COR-L47 (cell line): ENCODE measurements around the gene BICC1.

Source experiments
- DNase-seq: peaks from one replicate; lab custom pipeline; 2025; lab: John Stamatoyannopoulos, UW

BICC1 gene

GRCh38 chr10:58608351-58608750, 95.7 kb downstream of the BICC1 start:
- DNase-seq = no peak

- DNase-seq = no peak
These were observed 96.3 kb downstream of the BICC1 start for GRCh38 chr10:58608826-58609531.

DNA sequence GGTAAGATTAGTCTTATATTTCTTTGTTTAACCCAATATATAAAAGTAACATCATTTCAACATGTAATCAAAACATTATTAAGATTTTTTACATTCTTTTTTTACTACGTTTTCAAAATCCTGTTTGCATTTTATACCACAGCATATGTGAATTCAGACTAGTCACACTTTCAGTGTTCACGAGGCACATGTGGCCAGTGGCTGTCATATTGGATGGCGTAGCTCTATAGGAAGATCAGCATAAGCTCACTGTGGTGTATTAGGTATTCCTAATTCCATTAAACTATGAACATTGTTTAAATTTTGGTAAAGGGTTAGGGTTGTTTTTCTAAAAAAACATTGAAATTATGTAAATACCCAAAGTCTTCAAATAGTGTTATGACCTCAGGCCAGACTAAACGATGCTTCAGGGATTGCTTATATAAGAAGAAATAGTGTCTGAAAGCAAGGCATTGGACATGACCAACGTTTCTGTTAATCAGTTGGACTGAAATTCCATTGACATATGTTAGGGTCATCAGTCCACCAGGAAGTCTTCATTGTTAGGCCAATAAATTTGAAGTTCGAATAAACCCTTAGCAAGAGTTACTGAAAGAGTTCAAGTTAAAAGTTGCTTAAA, 97.0 kb downstream of the BICC1 start:
- DNase-seq = no peak

- DNase-seq = no peak
These were observed 102.7 kb downstream of the BICC1 start for GRCh38 chr10:58615237-58615935.

GRCh38 chr10:58618158-58618676, 105.5 kb downstream of the BICC1 start:
- peak; percentile 12 for DNase-seq

DNA sequence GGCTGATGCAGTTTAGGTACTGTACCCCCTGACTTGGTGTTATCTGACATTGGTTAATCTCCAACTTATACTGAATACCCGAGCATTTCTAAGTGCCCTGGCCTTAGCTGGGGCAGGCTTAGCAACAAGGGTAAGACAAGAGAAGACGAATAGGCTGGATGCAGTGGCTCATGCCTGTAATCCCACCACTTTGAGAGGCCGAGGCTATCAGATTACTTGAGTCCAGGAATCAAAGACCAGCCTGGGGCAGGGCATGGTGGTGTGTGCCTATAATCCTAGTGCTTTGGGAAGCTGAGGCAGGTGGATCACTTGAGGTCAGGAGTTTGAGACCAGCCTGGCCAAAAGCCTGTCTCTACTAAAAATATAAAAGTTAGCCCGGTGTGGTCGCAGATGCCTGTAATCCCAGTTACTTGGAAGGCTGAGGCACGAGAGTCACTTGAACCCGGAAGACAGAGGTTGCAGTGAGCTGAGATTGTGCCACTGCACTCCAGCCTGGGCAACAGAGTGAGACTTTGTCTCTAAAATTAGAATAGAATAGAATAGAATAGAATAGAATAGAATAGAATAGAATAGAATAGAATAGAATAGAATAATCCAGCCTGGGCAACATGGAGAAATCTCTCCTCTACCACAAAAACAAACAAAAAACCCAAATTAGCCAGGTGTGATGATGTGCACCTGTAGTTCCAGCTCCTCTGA, 108.9 kb downstream of the BICC1 start:
- no peak for DNase-seq

- no peak for DNase-seq
These were observed 109.6 kb downstream of the BICC1 start for GRCh38 chr10:58622246-58622645.

DNA sequence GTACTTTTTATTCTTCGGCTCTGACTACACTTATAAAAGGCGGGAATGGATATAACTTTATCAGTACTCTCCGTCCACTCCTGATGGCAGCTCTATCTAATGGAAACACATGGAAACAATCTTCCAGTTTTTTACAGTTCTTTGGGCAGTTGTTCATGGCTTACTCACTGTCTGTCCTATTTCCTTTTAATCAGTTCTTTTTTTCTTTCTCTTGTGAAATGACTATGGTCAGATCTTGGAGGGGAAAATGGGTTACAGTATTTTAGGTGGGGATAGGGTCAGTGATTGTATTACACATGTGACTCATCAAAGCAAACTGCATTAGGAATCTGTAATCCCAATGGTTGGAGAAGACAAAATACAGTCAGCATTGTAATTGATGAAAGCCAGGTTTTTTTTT, 112.4 kb downstream of the BICC1 start:
- DNase-seq = no peak

GRCh38 chr10:58627392-58627791, 114.7 kb downstream of the BICC1 start:
- no peak for DNase-seq

- no peak for DNase-seq
These were observed 119.0 kb downstream of the BICC1 start for GRCh38 chr10:58631715-58632114.

DNA sequence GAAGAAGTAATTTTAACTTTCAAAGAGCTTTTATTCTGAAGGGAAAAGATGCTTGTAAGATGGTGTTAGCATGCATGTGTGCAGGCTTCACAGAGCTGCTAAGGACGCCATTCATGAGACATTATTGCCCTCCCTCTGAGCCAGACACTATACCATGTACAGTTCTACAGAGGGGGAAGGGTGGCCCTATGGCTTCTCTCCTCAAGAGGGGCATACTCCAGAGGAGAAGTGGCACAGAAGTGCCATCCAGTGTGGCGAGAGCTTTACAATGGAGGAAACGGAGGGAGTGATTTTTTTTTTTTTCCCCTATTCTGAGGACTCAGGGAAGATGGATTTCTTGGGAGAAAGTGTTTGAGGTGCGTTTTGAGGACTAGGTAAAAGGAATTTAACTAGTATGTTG, 119.5 kb downstream of the BICC1 start:
- DNase-seq = no peak

DNA sequence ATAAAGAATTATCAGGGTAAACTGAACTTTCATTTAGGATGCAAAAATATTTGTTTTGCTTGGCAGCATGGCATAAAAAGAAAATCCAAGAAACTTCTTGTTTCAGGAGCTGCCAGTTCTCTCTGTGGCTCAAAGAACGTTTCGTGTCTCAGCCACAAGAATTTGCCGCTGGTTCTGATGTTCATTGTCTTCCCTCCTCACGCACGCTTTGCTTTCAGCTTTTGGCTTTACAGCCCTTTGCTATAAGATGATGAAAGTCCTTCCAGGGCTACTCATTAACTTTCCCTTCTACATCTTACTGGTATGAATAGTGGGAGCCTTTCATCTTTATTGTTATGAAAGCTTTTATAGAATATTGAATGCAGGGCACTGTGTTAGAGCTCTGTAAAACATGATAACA, 124.7 kb downstream of the BICC1 start:
- no peak for DNase-seq

- DNase-seq = no peak
These were observed 125.7 kb downstream of the BICC1 start for GRCh38 chr10:58638388-58638787.

DNA sequence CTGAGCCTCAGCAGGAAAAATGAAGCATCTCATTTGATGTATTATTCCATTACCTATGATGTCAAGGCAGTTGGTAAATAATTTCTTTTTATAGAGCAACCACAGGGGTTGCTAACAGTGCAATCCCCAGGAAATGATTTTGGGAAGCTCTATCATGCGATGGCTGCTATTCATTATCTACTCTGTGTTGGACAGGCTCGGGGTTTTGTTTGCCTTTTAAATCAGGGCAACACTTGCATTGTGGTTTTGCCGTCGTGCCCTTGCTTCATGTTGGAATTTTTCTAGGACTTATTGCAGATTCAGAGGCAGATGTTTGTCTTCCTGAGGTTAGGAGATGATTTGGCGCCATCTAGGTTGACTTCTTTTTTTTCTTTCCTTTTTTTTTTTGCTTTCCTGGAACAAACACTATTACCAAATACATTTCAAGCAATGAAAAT, 128.4 kb downstream of the BICC1 start:
- DNase-seq = peak; percentile 34

DNA sequence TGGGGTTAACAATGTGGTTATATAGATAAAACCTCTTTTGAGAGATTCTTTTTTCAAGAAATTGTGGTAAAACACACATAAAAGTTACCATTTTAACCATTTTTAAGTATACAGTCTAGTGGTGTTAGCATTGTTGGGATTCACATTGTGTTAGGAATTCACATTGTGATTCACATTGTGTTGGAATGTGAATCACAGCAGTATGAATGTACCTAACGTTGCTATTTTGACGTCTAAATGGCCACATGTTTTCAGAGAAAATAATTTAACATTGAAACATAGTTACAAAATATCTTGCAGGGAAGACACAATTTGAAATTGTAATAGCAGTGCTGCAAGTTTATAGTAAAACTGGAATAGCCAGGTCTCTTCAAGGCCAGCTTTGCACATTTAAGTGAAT, 129.0 kb downstream of the BICC1 start:
- DNase-seq = no peak

GRCh38 chr10:58642283-58642682, 129.6 kb downstream of the BICC1 start:
- no peak for DNase-seq

GRCh38 chr10:58642916-58643428, 130.3 kb downstream of the BICC1 start:
- DNase-seq = no peak

GRCh38 chr10:58644311-58644710, 131.6 kb downstream of the BICC1 start:
- no peak for DNase-seq

- no peak for DNase-seq
These were observed 132.9 kb downstream of the BICC1 start for GRCh38 chr10:58645416-58646146.

GRCh38 chr10:58647376-58648112, 134.9 kb downstream of the BICC1 start:
- DNase-seq = no peak

DNA sequence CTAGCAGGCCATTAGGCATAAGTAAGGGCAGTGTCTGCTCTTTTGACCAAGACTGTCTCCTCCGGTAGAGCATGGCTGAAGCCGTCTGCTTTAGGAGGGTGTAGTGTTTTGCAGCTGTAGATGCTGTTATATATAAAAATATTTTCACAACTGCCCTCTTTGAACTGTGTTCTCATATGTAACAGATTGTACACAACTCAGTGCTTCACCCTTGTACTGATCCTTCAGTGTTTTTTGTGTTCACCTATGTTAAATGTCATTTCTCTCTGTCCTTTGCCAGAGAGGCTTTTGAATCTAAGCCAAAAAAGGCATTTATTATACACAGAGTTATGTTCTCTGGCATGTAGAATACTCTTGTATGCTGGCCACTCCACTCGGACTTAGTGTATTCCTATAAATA, 135.5 kb downstream of the BICC1 start:
- no peak for DNase-seq
